Measurements from ENCODE around the gene ADPRM. TPM values are rescaled to one million over a fixed set of nuclear protein-coding genes. Genes with fewer than 3 reads are reported as not detected.

Gene ADPRM, protein sequence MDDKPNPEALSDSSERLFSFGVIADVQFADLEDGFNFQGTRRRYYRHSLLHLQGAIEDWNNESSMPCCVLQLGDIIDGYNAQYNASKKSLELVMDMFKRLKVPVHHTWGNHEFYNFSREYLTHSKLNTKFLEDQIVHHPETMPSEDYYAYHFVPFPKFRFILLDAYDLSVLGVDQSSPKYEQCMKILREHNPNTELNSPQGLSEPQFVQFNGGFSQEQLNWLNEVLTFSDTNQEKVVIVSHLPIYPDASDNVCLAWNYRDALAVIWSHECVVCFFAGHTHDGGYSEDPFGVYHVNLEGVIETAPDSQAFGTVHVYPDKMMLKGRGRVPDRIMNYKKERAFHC
- 6.6 to 9.2 TPM (median 8.7 TPM) in 5 replicates for total RNA-seq (2022; extraction: Qiagen RNA extraction)

DNA sequence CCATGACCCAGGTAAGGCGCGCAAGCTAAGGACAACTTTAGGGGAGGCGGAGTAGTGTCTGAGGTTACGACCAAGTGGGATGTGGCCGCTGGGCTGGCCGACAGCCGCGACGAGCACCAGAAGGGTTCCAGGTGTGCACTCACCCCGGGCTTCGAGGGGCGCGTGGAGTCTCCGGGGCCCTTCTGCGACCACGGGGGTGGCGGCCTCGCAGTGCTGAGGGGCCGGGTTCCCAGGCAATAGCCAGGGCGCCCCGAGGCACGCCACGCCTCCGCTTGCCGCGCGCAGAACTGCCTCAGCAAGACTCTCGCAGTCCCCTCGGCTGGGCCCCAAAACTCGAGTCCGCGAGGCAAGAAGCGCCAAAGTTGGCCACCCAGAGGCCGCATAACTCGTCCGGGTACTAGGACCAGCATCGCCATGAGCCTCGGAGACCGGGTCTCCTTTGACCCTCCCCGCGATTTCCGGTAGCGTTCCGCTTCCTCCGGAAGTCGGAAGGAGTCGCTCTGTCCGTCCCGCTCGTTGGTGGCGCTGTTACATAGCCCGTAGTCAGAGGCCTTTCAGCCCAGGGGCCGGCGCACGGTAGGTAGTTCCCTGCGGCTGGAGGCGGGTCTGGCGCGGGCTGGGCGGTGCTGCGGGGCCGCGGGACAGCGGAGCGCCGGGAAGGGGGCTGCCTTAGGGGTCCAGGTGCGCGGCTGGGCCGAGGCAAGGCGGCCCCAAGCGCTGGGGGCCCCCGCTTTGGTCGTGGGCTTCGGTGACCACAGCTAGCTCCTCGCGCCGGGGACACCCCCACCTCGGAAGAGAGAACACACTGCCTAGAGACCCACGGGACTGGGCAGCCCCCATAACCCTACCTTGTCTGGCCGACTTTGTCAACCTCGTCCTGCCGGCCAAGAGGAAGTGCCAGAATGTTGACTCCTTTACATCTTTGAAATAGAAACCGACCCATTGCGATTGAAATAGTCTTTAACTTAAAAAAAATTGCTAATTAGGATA is at the start of gene ADPRM, which contains the start of gene SCO1:
Gene ADPRM (plus strand): TSS at position 503 of the 990 bp plus-strand sequence. CDS start 7,333 bp downstream, outside the sequence.
Gene SCO1 (minus strand): TSS at position 442 of the 990 bp plus-strand sequence. CDS start 26 bp downstream, at position 416.

DNA sequence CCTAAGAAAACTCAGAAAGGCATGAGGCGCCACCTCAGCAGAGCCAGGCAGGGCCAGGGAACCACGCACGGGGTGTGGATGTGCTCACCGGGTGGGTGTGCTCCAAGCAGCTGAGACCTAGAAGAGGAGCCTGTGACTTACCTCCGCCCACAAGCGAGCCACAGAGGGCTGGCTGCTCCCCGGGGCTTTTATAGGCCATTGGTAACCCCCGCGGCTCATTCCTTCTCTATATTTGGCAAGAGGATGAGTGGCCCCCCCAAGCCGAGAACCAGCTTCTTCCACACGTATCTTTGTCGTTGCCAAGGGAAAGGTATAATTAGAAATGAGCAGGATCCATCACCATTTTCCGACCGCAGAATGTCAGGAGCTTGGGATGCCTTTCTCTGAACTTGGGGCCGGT is 40.2 kb upstream of the ADPRM start, which contains the start of gene MYH3:
Gene MYH3 (minus strand): TSS at position 162 of the 400 bp plus-strand sequence. CDS start 2,245 bp downstream, outside the sequence.

DNA sequence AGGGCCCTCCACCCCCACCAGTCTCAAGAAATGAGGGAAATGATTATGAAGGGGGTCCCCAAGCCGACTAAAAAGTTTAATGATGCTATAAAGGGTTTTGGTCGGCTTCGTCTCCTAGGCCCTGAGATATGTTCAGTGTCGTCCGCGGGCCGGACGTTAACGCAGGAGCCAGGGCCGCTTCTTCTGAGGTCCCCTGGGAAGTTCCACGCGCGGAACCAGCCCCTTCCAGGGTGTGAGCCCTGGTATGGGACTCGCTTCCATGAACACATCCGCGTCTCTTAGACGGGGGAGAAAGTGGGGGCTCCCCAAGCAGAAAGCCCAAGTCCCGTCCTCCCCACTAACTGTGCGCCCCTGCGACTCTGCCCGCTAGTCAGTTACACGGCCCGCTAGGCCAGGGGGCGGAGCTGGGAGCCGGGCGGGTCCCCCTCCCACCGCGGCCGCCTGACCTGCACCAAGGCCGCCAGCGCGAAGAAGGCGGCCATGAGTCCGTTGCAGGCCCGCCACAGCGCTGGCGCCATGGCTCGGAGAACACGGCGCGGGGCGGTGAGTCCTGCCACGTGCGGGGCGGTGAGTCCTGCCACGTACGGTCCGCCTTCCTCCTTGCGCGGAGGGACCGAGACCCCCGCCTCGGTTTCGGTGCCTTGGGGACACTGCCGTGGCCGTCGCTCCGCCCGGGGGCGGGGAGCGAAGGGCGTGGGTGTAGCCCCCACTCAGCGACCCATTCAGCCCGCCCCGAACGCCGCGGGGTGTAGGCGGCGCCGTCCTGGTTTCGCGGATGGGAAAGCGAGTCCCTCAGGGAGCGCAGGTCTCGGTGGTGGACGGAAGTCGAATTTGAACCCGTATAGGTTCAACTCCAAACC is 32.2 kb downstream of the ADPRM start, which contains the start of gene TMEM220:
Gene TMEM220 (minus strand): TSS at position 690 of the 860 bp plus-strand sequence. CDS start 172 bp downstream, at position 518.

Other genes with a start within 250 kb of the ADPRM start
- gene MYH4, start 228.0 kb upstream of the ADPRM start, total RNA-seq (2022; extraction: Qiagen RNA extraction): not detected in 5 replicates
- not detected in 5 replicates for gene MYH1, start 179.1 kb upstream of the ADPRM start, total RNA-seq (2022; extraction: Qiagen RNA extraction)
- not detected in 5 replicates for gene MYH2, start 147.9 kb upstream of the ADPRM start, total RNA-seq (2022; extraction: Qiagen RNA extraction)
- gene MYH3, start 40.3 kb upstream of the ADPRM start, total RNA-seq (2022; extraction: Qiagen RNA extraction): 0.72 to 1.6 TPM (median 0.74 TPM) in 5 replicates
- gene SCO1, start 61 bp upstream of the ADPRM start, total RNA-seq (2022; extraction: Qiagen RNA extraction): 46.8 to 60.0 TPM (median 59.4 TPM) in 5 replicates
- gene TMEM220, start 32.4 kb downstream of the ADPRM start, total RNA-seq (2022; extraction: Qiagen RNA extraction): 1.6 to 4.9 TPM (median 3.5 TPM) in 5 replicates
- gene TMEM238L, start 106.5 kb downstream of the ADPRM start, total RNA-seq (2022; extraction: Qiagen RNA extraction): not detected in 5 replicates
- not detected in 5 replicates for gene PIRT, start 140.5 kb downstream of the ADPRM start, total RNA-seq (2022; extraction: Qiagen RNA extraction)